LHCN-M2 (cell line): ENCODE measurements around the gene TMEM44. TPM values are rescaled to one million over a fixed set of nuclear protein-coding genes. Genes with fewer than 3 reads are reported as not detected.

Experiments
- DNase-seq: peaks from one replicate; pipeline ENCODE4 v3.0.0-alpha.2; 2012; ENCODE audit warnings: low read depth
- polyA plus RNA-seq: library from polyadenylated mRNA; unstranded; fragments of >200 nt; gene quantifications from one replicate; pipeline ENCODE4 v1.2.1, GENCODE V29; 2012; ENCODE audit warnings: missing spikeins
- total RNA-seq: library from RNA; depleted of rRNA; stranded (reverse); fragments of >200 nt; gene quantifications from 2 replicates; pipeline ENCODE4 v1.2.3, GENCODE V29; 2014; rRNA removed

Gene TMEM44, protein sequence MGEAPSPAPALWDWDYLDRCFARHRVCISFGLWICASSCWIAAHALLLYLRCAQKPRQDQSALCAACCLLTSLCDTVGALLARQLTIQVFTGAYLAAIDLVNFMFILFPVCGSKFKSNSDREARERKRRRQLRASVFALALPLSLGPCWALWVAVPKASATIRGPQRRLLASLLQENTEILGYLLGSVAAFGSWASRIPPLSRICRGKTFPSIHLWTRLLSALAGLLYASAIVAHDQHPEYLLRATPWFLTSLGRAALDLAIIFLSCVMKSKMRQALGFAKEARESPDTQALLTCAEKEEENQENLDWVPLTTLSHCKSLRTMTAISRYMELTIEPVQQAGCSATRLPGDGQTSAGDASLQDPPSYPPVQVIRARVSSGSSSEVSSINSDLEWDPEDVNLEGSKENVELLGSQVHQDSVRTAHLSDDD
- total RNA-seq = 32.8 and 35.6 TPM in 2 replicates
- polyA plus RNA-seq = 28.7 TPM

DNA sequence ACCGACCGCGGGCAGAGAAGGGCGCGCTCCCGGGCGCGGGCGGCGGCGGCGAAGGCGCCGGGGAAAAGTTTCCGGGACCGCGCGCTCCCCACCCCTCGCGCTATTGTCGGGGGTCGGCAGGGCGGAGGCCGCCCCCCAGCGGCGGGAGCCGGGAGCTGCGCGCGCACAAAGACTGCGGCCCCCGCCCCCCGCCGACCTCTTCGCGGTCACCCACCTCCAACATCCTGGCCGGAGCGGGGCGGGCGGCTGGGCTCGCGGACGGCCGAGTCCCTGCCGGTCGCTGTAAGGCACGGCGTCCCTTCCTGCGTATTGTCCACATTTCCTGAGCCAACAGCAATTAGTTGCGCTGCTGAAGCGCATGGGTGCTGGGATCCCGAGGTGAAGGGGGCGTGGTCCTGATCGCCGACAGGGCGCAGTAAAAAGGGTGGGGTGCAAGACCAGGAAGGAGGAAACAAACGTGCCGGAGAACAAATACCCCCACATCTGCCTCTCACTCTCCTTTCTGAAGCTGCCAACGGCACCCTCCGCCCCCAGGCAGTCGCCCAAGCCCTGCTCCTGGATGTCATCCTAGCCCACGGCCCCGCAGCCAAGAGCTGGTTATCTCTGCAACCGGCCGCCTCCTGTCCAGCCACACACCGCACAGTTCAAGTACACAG, at the start of gene TMEM44:
Gene TMEM44, minus strand, starts transcription at position 71 of the 656 bp plus-strand sequence. CDS start 204 bp downstream, outside the sequence.
- DNase-seq = peak; percentile 86

DNA sequence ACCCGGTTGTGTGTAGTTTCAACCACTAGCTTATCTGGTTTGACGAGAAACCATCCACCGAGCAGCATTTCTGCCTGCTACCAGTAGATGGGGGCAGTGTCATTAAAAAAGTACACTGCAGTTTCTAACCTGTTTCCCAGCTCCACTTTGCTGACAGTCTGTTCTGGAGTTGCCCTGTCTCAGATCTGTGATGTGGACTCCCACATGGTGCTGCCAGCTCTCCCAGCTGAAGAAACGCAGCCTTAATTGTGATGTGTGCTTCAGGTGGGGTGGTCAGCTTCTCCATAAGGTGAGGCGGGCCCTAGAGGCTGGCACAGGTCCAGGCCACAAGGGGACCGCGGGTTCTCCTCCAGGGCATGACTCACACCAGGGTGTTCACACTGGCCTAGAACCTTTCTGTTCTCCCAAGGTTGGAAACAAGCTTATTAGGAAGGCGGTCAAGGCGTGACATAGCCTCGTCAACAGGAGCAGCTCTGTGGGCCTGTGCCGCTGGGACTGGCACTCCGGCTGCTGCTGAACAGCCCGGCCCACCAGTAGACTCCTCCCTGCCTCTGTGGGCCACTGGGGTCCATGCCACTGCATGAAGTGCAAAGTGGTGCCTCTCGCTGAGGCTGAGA, 49.6 kb upstream of the TMEM44 start:
- DNase-seq = peak; percentile 78

DNA sequence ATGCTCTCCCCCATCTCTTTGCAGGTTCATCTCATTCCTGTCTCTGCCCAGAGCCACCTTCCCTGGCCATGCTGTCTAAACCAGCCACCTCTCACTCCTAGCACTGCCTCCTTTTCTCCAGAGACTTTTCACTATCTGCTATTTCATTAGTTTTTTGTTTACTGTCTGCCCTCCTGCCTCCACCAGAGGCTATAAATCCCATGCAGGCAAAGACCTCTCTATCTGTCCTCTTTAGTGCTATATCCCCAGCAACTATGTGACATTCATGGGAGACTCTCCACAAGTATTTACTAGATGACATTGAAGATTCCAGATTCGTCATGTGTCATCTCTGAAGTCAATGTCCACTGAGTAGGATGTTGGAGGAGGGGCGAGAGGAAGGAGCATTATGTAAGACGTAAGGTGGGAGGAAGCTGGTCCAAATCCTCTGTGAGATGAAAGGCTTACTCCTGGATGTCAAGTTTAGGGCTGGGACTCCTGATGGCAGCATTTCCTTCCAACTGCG, 49.0 kb upstream of the TMEM44 start:
- no peak for DNase-seq

DNA sequence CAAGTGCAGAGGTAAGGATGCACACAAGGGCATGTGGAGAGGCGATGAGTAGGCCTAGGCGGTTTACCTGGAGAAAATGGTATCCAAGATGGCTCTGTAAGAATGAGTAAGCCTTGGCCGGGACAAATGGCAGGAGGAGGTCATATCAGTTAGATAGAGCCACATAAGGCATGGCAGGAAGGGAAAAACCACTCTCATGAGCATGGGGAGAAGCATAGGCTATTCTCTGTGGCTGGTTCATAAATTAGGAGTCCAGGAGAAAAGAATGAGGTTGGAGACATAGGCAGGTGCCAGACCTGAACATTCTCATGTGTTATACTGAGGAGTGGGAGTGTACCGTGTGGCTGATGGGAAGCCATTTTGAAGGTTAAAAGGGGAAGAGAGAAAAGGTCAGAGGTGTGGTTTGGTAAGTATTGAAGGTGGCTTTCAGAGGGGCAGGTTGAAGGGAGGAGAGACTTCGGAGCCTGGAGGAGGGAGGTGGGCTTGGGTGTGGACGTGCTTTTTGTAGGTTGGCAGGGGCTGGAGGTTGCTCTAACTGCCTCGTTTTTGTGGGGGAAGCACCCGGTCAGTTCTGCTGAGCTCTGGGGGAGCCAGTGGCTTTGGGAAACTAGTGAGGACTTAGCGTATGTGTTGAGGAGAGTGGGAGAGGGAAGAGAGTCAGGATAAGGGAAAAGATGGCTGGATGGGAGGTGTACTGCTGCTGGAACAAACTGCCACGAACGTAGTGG, 47.8 kb upstream of the TMEM44 start:
- DNase-seq = no peak

DNA sequence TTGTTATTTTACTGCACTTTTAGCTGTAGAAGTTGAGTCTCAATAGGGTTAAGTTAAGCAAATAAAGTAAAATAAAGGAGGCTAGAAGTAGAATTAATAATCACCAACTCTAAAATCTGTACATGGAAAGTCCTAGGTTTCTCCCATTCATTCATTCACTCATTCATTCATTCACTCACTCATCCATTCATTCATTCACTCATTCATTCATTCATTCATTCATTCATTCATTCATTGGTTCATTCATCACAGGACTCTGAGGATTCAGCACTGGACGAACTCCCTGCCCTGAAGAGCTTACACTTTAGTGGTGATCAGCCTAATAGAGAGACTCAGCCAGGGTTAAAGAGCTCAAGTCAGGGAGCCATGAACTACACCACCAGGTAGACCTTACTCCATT, 43.3 kb upstream of the TMEM44 start:
- no peak for DNase-seq

DNA sequence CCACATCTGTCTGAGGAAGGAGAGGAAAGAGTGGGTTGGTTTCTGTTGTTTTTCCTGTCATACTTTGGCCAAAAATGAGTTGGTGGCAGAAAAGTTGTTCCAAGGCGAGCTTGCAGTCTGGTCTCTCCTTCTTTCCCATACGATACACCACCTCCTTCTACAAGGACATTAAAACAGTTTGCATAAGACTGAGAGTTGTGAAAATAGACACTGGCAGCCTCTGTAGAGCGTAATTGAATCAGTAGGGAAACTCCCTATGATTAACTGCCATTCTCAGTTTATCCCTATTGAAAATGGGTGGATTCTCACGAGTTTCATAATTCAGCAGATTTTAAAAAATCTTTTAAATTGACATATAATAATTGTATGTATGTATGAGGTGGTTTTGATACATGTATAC, 42.5 kb upstream of the TMEM44 start:
- no peak for DNase-seq

DNA sequence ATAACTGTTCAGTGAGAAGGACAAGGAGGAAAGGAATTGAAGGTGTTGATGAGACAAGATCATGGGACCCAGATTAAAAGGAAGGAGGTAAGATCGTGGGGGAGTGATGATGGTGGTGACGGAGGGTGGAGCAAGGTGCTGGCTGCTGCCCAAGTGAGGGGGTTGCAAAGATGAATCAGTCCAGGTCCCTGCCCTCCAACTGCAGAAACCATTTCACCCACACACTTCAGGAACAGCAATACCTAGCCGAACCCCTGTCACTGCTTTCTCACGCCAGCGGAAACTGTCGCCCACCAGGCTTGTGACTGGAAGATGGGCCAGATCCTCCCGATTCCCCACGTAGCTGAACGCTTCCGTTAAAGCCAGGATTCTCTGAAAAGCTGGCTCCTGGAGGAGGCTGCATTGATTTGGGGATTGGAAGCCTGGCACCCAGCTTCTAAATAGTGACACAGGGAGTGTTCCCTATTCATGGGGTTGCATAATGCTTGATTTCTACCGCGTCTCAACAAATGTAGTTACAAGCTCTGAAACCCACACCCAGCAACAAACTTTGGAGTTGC, 41.9 kb upstream of the TMEM44 start:
- no peak for DNase-seq

DNA sequence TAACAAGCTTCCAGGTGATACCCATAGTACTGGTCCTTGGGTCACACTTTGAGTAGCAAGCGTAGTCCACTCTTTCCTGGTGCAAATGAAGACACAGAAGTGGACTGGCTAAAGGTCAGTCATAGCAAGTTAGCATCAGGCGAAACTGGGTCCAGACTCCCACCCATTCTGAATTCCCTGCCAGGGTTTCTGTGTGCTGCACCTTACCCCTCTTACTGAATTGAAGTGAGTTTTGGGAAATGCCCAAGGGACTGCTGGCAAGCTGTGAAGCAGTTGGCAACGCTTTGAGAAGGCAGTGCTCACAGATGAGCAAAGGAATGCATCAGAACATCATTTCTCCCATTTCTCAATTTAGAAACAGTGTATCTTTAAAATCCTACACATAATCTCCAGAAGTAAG, 40.5 kb upstream of the TMEM44 start:
- DNase-seq = no peak

DNA sequence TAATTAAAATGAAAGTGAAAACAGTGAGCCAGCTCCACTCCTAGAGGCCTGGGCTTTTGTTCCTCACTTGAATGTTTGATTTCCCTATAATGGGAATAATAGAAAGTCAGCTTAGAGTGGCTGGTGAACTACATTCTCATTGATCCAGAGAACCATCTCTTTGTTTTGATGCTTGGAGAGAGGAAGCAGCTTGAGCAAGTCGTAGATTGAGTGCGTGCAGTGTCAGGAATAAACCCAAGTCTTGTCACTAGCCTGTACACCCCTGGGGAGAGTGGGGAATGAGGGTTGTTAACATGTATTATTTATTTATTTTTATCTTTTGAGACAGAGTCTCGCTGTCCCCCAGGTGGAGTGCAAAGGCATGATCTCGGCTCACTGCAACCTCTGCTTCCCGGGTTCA, 39.7 kb upstream of the TMEM44 start:
- no peak for DNase-seq

DNA sequence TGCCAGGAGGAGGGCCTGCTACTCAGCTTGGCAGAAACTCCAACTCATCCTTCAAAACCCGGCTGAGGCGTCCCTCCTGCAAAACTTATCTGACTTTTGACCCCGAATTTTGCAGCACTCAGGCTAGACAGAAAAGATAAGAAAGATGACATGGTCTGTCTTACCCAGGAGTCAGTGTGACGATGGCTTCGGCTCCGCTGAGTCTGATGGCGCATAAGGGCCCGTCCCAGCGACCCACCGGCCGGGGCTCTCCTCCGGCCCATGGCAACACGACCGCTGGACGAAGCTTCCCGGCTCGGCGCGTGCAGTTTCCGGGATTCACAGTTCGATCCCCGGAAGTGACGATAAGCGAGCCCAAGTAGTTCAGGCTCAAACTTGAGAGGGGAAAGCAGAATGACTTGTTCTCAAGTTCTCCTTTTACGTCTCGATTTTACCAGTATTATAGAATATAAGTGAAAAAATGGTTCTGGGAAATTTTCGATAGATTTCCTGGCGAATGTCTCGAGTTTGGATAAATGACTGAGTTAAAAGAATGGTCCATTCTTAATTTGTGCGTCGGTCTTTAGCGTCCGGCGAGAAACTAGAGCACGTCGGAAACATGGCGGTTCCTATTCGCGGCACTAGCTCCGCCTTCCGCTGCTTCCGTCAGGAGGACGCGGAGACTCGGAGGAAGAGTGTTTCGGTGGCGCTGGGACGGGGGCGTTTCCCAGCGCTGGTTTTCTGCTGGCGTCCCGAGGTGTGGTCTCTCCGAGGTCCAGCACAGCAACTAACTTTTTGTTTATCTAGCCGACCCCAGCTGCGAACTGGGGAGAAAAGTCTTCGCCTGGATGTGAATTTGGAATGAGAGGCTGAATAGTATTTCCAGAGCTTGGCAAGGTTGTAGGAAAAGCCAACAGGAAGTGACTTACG, 38.9 kb upstream of the TMEM44 start, which contains the start of gene LSG1:
Gene LSG1, minus strand, starts transcription at position 292 of the 909 bp plus-strand sequence. Its CDS starts 29 bp downstream, at position 263.
- DNase-seq = peak; percentile 95

DNA sequence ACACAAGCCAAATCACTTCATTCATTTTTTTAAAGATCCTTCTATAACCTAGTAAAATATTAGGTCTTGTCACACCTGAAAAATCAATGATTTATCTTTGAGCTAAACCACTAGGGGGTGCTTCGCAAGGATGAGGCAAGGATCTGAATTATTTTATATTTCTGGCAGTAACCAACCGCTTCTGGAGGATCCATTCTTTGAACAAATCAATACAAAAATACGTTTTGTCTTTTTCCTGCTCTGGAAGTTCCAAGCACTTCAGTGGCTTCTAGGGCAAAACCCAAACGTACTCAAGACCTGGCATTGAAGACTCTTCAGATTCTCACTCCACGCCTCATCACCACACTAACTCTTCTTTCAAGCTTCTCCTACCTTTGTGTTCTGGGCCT, 38.3 kb upstream of the TMEM44 start:
- DNase-seq = peak; percentile 27

DNA sequence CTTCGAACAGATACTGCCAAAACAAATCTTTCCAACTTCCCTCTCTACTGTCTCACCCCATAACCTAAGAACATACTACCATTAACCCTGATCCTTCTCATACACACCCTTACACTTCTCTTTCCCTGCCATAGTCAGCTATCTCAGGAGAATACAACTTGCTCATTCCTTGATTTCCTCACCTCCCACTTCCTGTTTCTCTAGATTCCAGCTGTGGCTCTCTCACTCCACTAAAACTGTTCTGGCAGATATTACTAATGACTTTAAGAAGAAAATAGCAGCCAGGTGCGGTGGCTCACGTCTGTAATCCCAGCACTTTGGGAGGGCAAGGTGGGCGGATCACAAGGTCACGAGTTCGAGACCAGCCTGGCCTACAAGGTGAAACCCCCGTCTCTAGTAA, 34.1 kb upstream of the TMEM44 start:
- no peak for DNase-seq

DNA sequence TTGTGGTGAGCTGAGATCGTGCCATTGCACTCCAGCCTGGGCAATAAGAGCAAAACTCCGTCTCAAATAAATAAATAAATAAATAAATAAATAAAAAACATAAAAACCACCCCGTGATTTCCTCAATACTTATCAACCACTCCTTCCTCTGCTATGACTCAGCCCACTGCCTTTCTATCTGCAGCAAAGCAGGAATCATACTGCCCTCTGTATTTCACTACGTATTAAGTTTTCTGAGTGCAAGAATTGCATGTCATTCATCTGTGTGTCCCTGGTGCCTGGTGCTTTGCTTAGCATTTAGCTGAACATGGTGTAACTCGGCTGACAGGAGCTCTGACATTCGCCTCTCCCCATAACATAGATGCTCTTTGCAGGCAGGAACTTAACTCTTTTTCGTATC, 31.6 kb upstream of the TMEM44 start:
- DNase-seq = no peak

DNA sequence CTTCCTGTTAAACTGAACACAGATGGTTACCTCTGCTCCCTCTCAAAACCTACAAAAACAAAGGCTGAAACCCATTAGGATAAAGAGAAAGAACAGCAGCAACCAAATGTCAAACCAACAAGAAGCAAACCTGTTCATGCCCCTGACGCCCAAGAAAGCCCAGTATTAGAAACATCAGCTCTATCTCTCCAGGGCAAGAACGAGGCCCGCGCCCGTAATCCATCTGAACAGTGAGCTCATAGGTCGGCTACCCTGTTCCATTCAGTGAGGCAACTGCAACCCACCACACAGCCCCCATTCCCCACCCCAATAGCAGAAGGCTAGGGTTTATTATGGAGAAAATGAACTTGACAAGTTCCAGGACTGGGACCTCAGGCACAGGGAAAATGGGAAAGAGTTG, 28.7 kb upstream of the TMEM44 start:
- DNase-seq = no peak

DNA sequence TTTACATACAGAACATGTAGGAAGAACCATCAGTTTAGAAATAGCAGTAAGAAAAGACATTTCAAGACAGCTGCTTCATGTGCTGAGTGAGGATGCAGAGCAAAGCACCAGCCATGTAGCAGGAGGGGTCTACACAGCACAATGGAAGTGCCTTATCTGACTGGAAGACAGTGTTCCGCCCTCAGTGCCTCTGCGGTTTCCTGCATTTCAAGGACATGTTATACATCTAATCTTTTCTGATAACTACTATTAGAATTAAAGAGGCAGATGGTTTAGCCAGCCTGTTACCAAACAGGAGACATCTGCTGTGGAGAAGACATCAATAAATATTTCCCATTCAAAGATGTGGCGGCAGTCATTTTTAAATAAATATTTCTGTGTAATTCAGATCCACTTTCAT, 28.2 kb upstream of the TMEM44 start:
- no peak for DNase-seq

DNA sequence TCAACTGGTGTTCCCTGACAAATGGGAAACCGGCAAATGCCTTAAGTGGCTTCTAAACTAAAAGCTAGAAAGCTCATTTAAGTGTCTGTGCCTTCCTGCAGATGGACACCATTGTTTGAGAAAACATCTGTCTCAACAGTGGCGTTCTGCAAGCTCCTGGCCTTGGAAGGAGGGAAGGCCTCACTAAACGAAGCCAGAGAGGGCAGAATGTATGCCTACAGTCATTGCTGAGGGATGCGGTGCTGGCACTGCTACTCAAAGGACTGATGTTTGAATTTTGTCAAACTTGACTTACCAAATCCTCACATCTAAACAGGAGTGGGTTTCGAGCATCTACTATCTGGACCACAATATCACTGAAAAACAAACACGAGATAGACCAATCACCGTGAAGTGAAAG, 26.6 kb upstream of the TMEM44 start:
- DNase-seq = no peak

DNA sequence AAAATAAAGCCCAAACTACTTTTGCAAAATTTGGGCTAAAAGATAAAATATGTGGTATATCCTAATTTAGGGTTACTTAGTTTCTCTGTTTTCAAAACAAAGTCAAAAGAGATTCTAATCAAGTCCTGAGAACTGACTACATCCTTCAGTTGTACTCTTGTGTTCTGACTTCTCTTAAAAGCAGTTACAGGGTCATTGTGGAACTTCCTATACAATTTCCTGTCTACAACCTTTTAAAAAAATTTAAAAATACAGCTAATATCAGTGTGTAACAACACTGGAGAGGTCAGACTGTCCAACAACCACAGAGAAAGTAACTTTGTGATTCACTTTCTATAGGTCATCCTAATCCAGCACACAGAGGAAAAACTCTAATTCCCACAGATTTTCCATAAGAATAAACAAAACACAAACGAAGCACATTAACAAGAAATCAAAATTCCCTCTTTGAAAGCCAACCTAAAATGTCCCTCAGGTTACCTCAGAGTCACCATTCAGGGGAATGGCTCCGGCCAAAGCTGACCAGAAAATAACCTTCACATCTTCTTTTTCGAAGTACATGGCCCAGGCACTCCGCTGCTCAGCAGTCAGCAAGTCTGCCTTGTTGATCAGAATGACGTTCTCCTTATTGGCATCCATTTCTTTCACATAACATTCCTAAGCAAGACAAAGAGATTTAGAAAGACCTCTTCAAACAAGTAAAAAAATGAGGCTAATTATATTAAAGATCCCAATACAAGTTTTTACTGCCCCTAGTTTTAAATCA, 25.4 kb upstream of the TMEM44 start:
- DNase-seq = no peak

DNA sequence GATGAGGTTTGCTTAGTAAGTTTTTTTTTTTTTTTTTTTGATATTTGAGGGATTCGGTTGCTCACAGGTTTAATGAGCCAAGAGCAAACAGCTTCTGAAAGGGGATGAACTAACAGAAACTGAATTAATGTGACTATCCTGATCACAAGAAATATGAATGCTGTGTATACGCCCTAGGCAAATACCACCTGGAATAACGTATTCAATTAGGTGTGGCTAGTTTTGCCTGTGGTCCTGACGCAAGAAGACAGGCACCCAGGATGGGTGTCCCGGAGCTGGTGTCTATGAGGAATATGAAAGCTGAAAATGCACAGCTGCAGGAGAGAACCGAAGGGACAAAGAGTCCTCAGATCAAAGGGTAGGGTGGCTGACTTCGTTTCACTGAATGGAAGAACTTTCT, 24.2 kb upstream of the TMEM44 start:
- no peak for DNase-seq

DNA sequence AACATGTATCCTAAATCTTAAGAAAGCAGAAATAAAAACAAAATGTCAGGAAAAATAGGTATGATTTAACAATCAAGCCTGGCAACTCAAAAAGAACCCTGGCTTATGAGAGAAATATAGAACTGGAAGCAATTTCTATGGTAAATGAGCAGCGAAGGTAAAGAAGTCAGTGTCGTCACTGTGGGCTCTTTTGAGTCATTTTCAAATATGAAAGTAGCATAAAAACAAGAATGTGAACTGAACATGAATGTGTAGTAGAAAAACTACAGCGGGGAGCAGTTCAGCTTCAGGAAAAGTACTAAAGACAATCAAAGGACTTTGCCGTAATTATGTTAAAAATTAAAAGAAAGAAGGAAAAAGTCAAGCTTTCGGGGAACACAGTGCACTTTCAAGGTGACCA, 21.2 kb upstream of the TMEM44 start:
- no peak for DNase-seq
